ENCODE results near the gene STAG1.

Gene STAG1

DNA sequence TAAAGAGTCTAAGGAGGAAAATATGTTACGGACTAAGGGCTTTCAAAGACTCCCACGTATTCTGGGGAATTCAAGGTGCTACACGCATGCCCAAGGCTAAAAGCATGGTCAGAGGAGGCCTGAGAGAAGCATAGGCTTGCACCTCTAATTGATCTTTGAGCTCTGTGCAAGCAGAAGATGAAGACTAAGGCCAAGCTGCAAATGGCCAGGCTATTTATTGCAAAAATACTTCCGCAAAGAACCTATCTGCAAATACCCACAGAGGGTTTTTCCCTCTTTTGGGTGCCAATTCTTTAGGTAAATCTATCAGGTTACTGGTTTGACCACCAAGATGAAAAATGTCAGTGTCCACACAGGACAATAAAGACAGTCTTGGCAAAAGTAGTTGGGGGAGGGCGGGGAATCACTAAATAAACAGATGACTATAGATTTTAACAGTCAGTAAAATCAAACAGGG, 119.5 kb downstream of the STAG1 start:
- Histone ChIP-seq H3K27ac (ENCODE audit: low read depth, low read length) (no peak overlapping the region), H3K9me3 (ENCODE audit: insufficient read depth, low read length) (no peaks in the 10 kb centered on the region), H3K4me2 (ENCODE audit: low read depth, low read length, poor library complexity, severe bottlenecking) (no peak overlapping the region), H3K9me2 (replicated peaks; ENCODE audit: insufficient read depth, low read length) (no peaks in the 10 kb centered on the region), H3K36me3 (ENCODE audit: low read length) (peaks cover 4% of the 10 kb centered on the region; the same call in 1 of the 2 replicates), H2AFZ (ENCODE audit: low read depth, low read length, severe bottlenecking) (no peak overlapping the region), H3K4me3 (ENCODE audit: insufficient read depth, low read length, poor library complexity, severe bottlenecking) (no peak overlapping the region), H3K27me3 (ENCODE audit: low read length) (no peaks in the 10 kb centered on the region), H3F3A (ENCODE audit: insufficient read depth) (peaks cover 7% of the 10 kb centered on the region), H4K20me1 (ENCODE audit: low read depth, low read length) (no peaks in the 10 kb centered on the region), H3K79me2 (ENCODE audit: insufficient read depth, low read length) (peaks cover 94% of the 10 kb centered on the region), H3K9ac (ENCODE audit: low read length) (no peak overlapping the region)
- TF ChIP-seq EZH2phosphoT487 (conservative IDR thresholded peaks at IDR 0.05; ENCODE audit: low read length) = no peak
- TF ChIP-seq, protein P1, sequence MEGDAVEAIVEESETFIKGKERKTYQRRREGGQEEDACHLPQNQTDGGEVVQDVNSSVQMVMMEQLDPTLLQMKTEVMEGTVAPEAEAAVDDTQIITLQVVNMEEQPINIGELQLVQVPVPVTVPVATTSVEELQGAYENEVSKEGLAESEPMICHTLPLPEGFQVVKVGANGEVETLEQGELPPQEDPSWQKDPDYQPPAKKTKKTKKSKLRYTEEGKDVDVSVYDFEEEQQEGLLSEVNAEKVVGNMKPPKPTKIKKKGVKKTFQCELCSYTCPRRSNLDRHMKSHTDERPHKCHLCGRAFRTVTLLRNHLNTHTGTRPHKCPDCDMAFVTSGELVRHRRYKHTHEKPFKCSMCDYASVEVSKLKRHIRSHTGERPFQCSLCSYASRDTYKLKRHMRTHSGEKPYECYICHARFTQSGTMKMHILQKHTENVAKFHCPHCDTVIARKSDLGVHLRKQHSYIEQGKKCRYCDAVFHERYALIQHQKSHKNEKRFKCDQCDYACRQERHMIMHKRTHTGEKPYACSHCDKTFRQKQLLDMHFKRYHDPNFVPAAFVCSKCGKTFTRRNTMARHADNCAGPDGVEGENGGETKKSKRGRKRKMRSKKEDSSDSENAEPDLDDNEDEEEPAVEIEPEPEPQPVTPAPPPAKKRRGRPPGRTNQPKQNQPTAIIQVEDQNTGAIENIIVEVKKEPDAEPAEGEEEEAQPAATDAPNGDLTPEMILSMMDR (IDR thresholded peaks at IDR 0.05; ENCODE audit: insufficient read depth, low read length, poor library complexity, severe bottlenecking) = no peak

DNA sequence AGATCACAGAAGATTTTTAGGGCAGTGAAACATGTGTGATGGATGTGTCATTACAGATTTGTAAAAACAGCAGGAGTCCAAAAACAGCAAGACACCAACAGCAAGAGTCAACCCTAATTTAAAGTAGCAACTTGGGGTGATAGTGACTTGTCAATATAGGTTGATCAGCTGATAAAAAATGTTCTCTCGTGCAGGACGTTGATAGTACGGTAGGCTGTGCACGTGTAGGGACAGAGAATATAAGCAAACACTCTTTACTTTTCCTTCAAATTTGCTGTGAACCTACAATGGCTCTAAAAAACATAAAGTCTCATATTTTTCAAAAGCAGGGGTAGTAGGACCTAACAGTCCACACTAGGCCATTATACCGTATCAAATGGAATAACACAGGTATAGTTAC, 120.8 kb downstream of the STAG1 start:
- Histone ChIP-seq H3K9me2 (replicated peaks; ENCODE audit: insufficient read depth, low read length) (no peaks in the 10 kb centered on the region), H3K4me3 (ENCODE audit: insufficient read depth, low read length, poor library complexity, severe bottlenecking) (no peak overlapping the region), H3K27me3 (ENCODE audit: low read length) (no peaks in the 10 kb centered on the region), H3K9me3 (ENCODE audit: insufficient read depth, low read length) (no peaks in the 10 kb centered on the region), H3K36me3 (ENCODE audit: low read length) (peaks cover 10% of the 10 kb centered on the region), H3K9ac (ENCODE audit: low read length) (no peak overlapping the region), H2AFZ (ENCODE audit: low read depth, low read length, severe bottlenecking) (no peak overlapping the region), H3K4me2 (ENCODE audit: low read depth, low read length, poor library complexity, severe bottlenecking) (no peak overlapping the region), H3K27ac (ENCODE audit: low read depth, low read length) (no peak overlapping the region), H3F3A (ENCODE audit: insufficient read depth) (no peaks in the 10 kb centered on the region), H4K20me1 (ENCODE audit: low read depth, low read length) (no peaks in the 10 kb centered on the region), H3K79me2 (ENCODE audit: insufficient read depth, low read length) (peaks cover 93% of the 10 kb centered on the region)
- TF ChIP-seq, protein P1 (IDR thresholded peaks at IDR 0.05; ENCODE audit: insufficient read depth, low read length, poor library complexity, severe bottlenecking) = no peak
- no peak for TF ChIP-seq EZH2phosphoT487 (conservative IDR thresholded peaks at IDR 0.05; ENCODE audit: low read length)

DNA sequence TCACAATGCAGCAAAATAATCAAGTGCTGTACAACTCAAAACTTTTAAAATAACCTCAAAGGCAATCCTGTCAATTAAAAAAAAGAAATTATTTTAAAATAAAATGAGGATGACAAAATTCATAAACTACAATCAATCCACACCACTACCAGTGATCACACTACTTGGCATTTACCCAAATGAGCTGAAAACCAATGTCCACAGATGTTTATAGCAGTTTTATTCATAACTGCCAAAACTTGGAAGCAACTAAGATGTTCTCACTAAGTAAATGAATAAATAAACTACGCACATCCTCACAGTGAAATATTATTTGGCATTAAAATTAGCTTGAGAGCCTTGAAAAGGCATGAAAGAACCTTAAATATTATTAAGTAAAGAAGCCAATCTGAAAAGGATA, 121.3 kb downstream of the STAG1 start:
- Histone ChIP-seq H3K27me3 (ENCODE audit: low read length) (no peaks in the 10 kb centered on the region), H4K20me1 (ENCODE audit: low read depth, low read length) (no peaks in the 10 kb centered on the region), H3F3A (ENCODE audit: insufficient read depth) (no peaks in the 10 kb centered on the region), H3K9me3 (ENCODE audit: insufficient read depth, low read length) (no peaks in the 10 kb centered on the region), H3K4me3 (ENCODE audit: insufficient read depth, low read length, poor library complexity, severe bottlenecking) (no peak overlapping the region), H2AFZ (ENCODE audit: low read depth, low read length, severe bottlenecking) (no peak overlapping the region), H3K36me3 (ENCODE audit: low read length) (peaks cover 12% of the 10 kb centered on the region), H3K27ac (ENCODE audit: low read depth, low read length) (no peak overlapping the region), H3K4me2 (ENCODE audit: low read depth, low read length, poor library complexity, severe bottlenecking) (no peak overlapping the region), H3K79me2 (ENCODE audit: insufficient read depth, low read length) (peaks cover 93% of the 10 kb centered on the region), H3K9me2 (replicated peaks; ENCODE audit: insufficient read depth, low read length) (no peaks in the 10 kb centered on the region), H3K9ac (ENCODE audit: low read length) (no peak overlapping the region)
- TF ChIP-seq EZH2phosphoT487 (conservative IDR thresholded peaks at IDR 0.05; ENCODE audit: low read length) = no peak
- TF ChIP-seq, protein P1 (IDR thresholded peaks at IDR 0.05; ENCODE audit: insufficient read depth, low read length, poor library complexity, severe bottlenecking) = no peak

All from SU-DHL-6 (cell line).